Activated CD8-positive, alpha-beta T cell treated with anti-CD3 and anti-CD28 coated beads, Interleukin-2, amount 10 ng/mL, durations not matched to agents 7 days and 5 days (primary cell): ENCODE measurements around the gene AGXT2. TPM values are rescaled to one million over a fixed set of nuclear protein-coding genes. Genes with fewer than 3 reads are reported as not detected.

Experiments used
- ATAC-seq: fragments of 150-1000 bp; cut with Tn5 transposase; one replicate; pipeline ENCODE4 v1.10.0; 2021; ENCODE audit warnings: moderate library complexity
- CTCF ChIA-PET: fragments of 350-600 bp; sonication (Branson Sonifier 250); formaldehyde crosslinking; loops from one replicate; lab custom pipeline; 2021; ENCODE audit warnings: antibody characterized with exemption; lab: Charles Lee
- POLR2A ChIA-PET: fragments of 350-600 bp; sonication (Branson Sonifier 250); formaldehyde crosslinking; loops from one replicate; lab custom pipeline; 2021; ENCODE audit warnings: antibody characterized with exemption; lab: Charles Lee
- DNase-seq: peaks from one replicate; pipeline ENCODE4 v3.0.0-alpha.2; 2020
- H3K27ac Mint-ChIP-seq: one replicate; pipeline ENCODE4 v1.8.0; 2021; ENCODE audit warnings: mild to moderate bottlenecking, mixed read lengths
- H3K27me3 Mint-ChIP-seq: one replicate; pipeline ENCODE4 v1.8.0; 2021; ENCODE audit warnings: low read depth, mixed read lengths
- H3K36me3 Mint-ChIP-seq: one replicate; pipeline ENCODE4 v1.8.0; 2021; ENCODE audit warnings: low read depth, mixed read lengths
- H3K4me1 Mint-ChIP-seq: one replicate; pipeline ENCODE4 v1.8.0; 2021; ENCODE audit warnings: low read depth, mixed read lengths
- H3K4me3 Mint-ChIP-seq: one replicate; pipeline ENCODE4 v1.8.0; 2021; ENCODE audit warnings: mild to moderate bottlenecking, mixed read lengths
- H3K9me3 Mint-ChIP-seq: one replicate; pipeline ENCODE4 v1.8.0; 2022; ENCODE audit warnings: mixed read lengths; ENCODE audit not compliant: insufficient read depth
- total RNA-seq, 2 experiments: library from RNA; stranded (reverse); gene quantifications; one replicate each; pipeline ENCODE4 v1.2.3, GENCODE V29; 2021

AGXT2 gene
- total RNA-seq, 2 experiments from 2014 or later, result not detected

GRCh38 chr5:35010676-35011075 is 37.1 kb downstream of the AGXT2 start:
- no peaks in the 10 kb centered on the region for H3K9me3 Mint-ChIP-seq
- POLR2A ChIA-PET, result no interaction called here
- H3K27me3 Mint-ChIP-seq, result peaks cover 3% of the 10 kb centered on the region
- no peak for DNase-seq
- CTCF ChIA-PET, result no interaction called here
- no peak overlapping the region for H3K27ac Mint-ChIP-seq
- ATAC-seq, result no peak
- H3K4me1 Mint-ChIP-seq, result no peaks in the 10 kb centered on the region
- H3K4me3 Mint-ChIP-seq, result no peak overlapping the region
- no peaks in the 10 kb centered on the region for H3K36me3 Mint-ChIP-seq

- no peaks in the 10 kb centered on the region for H3K36me3 Mint-ChIP-seq
- no peak overlapping the region for H3K27ac Mint-ChIP-seq
- ATAC-seq (no peak), DNase-seq (no peak)
- no peaks in the 10 kb centered on the region for H3K4me1 Mint-ChIP-seq
- H3K27me3 Mint-ChIP-seq, result peaks cover 6% of the 10 kb centered on the region
- POLR2A ChIA-PET, result no interaction called here
- no peaks in the 10 kb centered on the region for H3K9me3 Mint-ChIP-seq
- CTCF ChIA-PET, result no interaction called here
- H3K4me3 Mint-ChIP-seq, result no peak overlapping the region
Measured at GRCh38 chr5:35009657-35010056, 38.1 kb downstream of the AGXT2 start.

- no peaks in the 10 kb centered on the region for H3K4me1 Mint-ChIP-seq
- H3K9me3 Mint-ChIP-seq, result no peaks in the 10 kb centered on the region
- H3K27me3 Mint-ChIP-seq, result peaks cover 7% of the 10 kb centered on the region
- H3K36me3 Mint-ChIP-seq, result no peaks in the 10 kb centered on the region
- CTCF ChIA-PET, result no interaction called here
- no peak for DNase-seq
- no peak overlapping the region for H3K27ac Mint-ChIP-seq
- no peak for ATAC-seq
- no peak overlapping the region for H3K4me3 Mint-ChIP-seq
- POLR2A ChIA-PET, result no interaction called here
Measured at GRCh38 chr5:35009019-35009418, 38.7 kb downstream of the AGXT2 start.

GRCh38 chr5:35004771-35005170 is 43.0 kb downstream of the AGXT2 start:
- Mint-ChIP-seq H3K4me1 (no peaks in the 10 kb centered on the region), H3K27ac (no peak overlapping the region), H3K27me3 (peaks cover 9% of the 10 kb centered on the region), H3K9me3 (no peaks in the 10 kb centered on the region), H3K4me3 (no peak overlapping the region), H3K36me3 (no peaks in the 10 kb centered on the region)
- ChIA-PET POLR2A (no interaction called here), CTCF (no interaction called here)
- DNase-seq (no peak), ATAC-seq (no peak)

- DNase-seq, result no peak
- Mint-ChIP-seq H3K27me3 (peaks cover 9% of the 10 kb centered on the region), H3K4me3 (no peak overlapping the region), H3K36me3 (no peaks in the 10 kb centered on the region), H3K9me3 (no peaks in the 10 kb centered on the region), H3K4me1 (no peaks in the 10 kb centered on the region), H3K27ac (no peak overlapping the region)
- ChIA-PET CTCF (interaction anchor here (1.2 to 3.2 kb wide), 10 partner anchors 10 to 518 kb away, joined by 3 to 18 read pairs (median 6); partner anchors contain the start of genes BRIX1 and RAD1), POLR2A (no interaction called here)
- no peak for ATAC-seq
Measured at GRCh38 chr5:35004200-35004599, 43.5 kb downstream of the AGXT2 start.

- no peak overlapping the region for H3K4me3 Mint-ChIP-seq
- H3K27ac Mint-ChIP-seq, result no peak overlapping the region
- peak; percentile 70 for DNase-seq
- H3K9me3 Mint-ChIP-seq, result no peaks in the 10 kb centered on the region
- H3K27me3 Mint-ChIP-seq, result peaks cover 10% of the 10 kb centered on the region
- peak; percentile 79 for ATAC-seq
- POLR2A ChIA-PET, result no interaction called here
- H3K36me3 Mint-ChIP-seq, result no peaks in the 10 kb centered on the region
- CTCF ChIA-PET, result interaction anchor here (0.7 to 3.2 kb wide), 21 partner anchors 9 to 1798 kb away, joined by 3 to 18 read pairs (median 4); partner anchors contain the start of genes BRIX1, DNAJC21 and RAD1
- no peaks in the 10 kb centered on the region for H3K4me1 Mint-ChIP-seq
Measured at GRCh38 chr5:35003018-35003957, 44.5 kb downstream of the AGXT2 start.

GRCh38 chr5:35002459-35002858 is 45.3 kb downstream of the AGXT2 start:
- no peak overlapping the region for H3K4me3 Mint-ChIP-seq
- no peaks in the 10 kb centered on the region for H3K36me3 Mint-ChIP-seq
- H3K27me3 Mint-ChIP-seq, result peaks cover 10% of the 10 kb centered on the region
- H3K27ac Mint-ChIP-seq, result no peak overlapping the region
- ATAC-seq, result no peak
- DNase-seq, result no peak
- ChIA-PET CTCF (interaction anchor here (0.6 to 3.2 kb wide), 7 partner anchors 8 to 517 kb away, joined by 3 to 18 read pairs (median 7); no protein-coding TSS in a partner anchor), POLR2A (interaction anchor here (0.8 kb wide), 1 partner anchor 86 kb away, joined by 4 read pairs; no protein-coding TSS in a partner anchor)
- H3K4me1 Mint-ChIP-seq, result no peaks in the 10 kb centered on the region
- H3K9me3 Mint-ChIP-seq, result no peaks in the 10 kb centered on the region

- DNase-seq (no peak), ATAC-seq (no peak)
- CTCF ChIA-PET, result interaction anchor here (0.6 to 3.2 kb wide), 5 partner anchors 44 to 516 kb away, joined by 3 to 18 read pairs (median 7); no protein-coding TSS in a partner anchor
- H3K9me3 Mint-ChIP-seq, result no peaks in the 10 kb centered on the region
- no peaks in the 10 kb centered on the region for H3K4me1 Mint-ChIP-seq
- H3K27me3 Mint-ChIP-seq, result peaks cover 10% of the 10 kb centered on the region
- H3K4me3 Mint-ChIP-seq, result no peak overlapping the region
- no peak overlapping the region for H3K27ac Mint-ChIP-seq
- no peaks in the 10 kb centered on the region for H3K36me3 Mint-ChIP-seq
- POLR2A ChIA-PET, result interaction anchor here (0.8 kb wide), 1 partner anchor 85 kb away, joined by 4 read pairs; no protein-coding TSS in a partner anchor
Measured at GRCh38 chr5:35001842-35002241, 45.9 kb downstream of the AGXT2 start.

GRCh38 chr5:34998058-34998789 is 49.5 kb downstream of the AGXT2 start:
- no peak overlapping the region for H3K27ac Mint-ChIP-seq
- no peaks in the 10 kb centered on the region for H3K9me3 Mint-ChIP-seq
- no peak overlapping the region for H3K4me3 Mint-ChIP-seq
- H3K36me3 Mint-ChIP-seq, result no peaks in the 10 kb centered on the region
- DNase-seq, result no peak
- ChIA-PET CTCF (no interaction called here), POLR2A (no interaction called here)
- no peaks in the 10 kb centered on the region for H3K4me1 Mint-ChIP-seq
- ATAC-seq, result no peak
- peaks cover 22% of the 10 kb centered on the region for H3K27me3 Mint-ChIP-seq

GRCh38 chr5:34996261-34996660 is 51.5 kb downstream of the AGXT2 start:
- Mint-ChIP-seq H3K36me3 (no peaks in the 10 kb centered on the region), H3K4me3 (no peak overlapping the region), H3K9me3 (no peaks in the 10 kb centered on the region), H3K4me1 (no peaks in the 10 kb centered on the region), H3K27me3 (peaks cover 28% of the 10 kb centered on the region), H3K27ac (no peak overlapping the region)
- POLR2A ChIA-PET, result no interaction called here
- DNase-seq (no peak), ATAC-seq (no peak)
- CTCF ChIA-PET, result no interaction called here

GRCh38 chr5:34993951-34994350 is 53.8 kb downstream of the AGXT2 start:
- no peaks in the 10 kb centered on the region for H3K4me1 Mint-ChIP-seq
- DNase-seq (no peak), ATAC-seq (no peak)
- peaks cover 30% of the 10 kb centered on the region for H3K27me3 Mint-ChIP-seq
- H3K4me3 Mint-ChIP-seq, result no peak overlapping the region
- H3K27ac Mint-ChIP-seq, result no peak overlapping the region
- no peaks in the 10 kb centered on the region for H3K9me3 Mint-ChIP-seq
- H3K36me3 Mint-ChIP-seq, result no peaks in the 10 kb centered on the region
- ChIA-PET POLR2A (no interaction called here), CTCF (interaction anchor here (1.8 kb wide), 1 partner anchor 9 kb away, joined by 5 read pairs; no protein-coding TSS in a partner anchor)
